GM19463 (cell line): ENCODE results near the gene HEMK1.
A peak's percentile ranks its signal among the peaks of the same experiment; 100 is the strongest.

Source experiments
- ATAC-seq: cut with Tn5 transposase; IDR thresholded peaks from one replicate; pipeline ENCODE4 v1.9.1; 2021; ENCODE audit warnings: mild to moderate bottlenecking, moderate library complexity; ENCODE audit not compliant: unreplicated experiment

The HEMK1 gene, protein sequence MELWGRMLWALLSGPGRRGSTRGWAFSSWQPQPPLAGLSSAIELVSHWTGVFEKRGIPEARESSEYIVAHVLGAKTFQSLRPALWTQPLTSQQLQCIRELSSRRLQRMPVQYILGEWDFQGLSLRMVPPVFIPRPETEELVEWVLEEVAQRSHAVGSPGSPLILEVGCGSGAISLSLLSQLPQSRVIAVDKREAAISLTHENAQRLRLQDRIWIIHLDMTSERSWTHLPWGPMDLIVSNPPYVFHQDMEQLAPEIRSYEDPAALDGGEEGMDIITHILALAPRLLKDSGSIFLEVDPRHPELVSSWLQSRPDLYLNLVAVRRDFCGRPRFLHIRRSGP

DNA sequence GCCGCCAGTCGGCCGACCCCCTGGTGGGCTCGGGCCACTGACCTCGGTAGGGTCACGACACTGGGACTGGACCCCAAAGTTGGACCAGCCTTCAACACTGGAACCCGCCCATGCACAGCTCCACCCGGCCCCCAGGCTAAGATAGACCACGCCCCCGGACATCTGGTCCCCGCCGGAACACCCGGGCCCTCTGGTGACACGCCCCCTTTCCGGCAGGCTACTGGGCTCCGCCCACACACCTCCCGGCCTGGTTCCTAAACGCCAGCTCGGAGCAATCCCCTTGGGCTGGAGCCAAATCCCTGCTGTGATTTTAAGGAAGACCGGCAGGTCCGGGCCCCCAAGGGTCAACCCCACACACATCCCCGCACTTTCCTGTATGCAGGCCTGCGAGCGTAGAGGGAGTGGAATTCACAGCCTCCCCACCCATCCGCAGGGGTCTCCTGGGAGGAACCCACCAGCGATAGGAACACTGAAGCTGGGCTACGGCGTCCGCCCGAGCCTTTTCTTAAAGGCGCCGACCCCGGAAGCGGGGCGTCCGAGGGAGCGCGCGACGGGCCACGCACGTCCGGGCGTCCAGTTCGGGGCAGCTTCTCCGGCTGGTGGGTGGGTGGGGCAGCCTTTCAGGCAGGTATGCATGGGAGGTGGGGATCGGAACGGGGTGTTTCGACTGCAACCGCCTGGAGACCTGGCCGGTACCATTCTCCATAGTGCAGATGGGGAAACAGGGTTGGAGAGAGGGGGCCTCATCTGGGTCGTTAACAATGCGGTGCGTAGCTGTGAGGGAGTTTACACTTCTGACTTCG lies at the start of gene HEMK1:
Gene HEMK1 (plus strand): TSS at position 576 of the 803 bp plus-strand sequence. CDS start 1,583 bp downstream, outside the sequence.
- peak; percentile 65 for ATAC-seq

DNA sequence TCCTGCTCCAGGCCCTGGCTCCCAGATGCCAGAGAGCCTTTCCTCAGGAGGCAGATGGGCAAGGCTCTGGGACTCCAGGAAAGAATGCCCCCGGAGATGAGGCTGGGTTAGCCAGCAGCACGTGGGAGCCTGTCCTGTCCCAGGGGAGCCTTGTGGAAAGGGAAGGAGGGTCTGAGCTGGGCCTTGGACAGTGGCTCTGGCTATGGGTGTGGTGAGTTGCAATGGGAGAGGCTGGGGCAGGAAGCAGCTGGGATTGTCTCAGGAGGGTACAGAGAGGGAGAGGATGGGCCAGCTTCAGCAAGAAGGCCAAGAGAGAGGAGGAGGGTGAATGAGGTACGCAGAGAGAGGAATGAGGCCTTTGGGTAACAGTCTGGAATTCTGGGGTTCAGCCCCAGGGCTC lies 48.5 kb upstream of the HEMK1 start:
- ATAC-seq, result no peak

DNA sequence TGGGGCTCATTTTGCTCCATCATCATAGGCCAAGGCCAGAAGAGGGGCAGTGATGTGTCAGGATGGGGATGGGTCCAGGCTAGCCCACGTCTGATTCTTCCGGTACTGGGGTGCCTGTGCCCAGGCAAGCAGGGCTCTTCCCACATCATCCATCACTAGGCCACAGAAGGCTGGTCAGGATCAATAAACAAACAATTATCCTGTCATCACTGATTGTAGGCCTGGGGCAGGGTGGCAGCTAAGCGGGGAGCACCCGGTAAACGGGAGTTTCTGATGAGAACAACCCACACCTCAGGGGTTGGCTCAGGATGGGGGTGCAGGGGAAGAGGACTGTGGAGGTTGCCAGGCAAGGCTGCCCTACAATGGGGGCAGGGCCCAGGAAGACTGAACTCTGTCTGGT lies 47.8 kb upstream of the HEMK1 start:
- no peak for ATAC-seq

DNA sequence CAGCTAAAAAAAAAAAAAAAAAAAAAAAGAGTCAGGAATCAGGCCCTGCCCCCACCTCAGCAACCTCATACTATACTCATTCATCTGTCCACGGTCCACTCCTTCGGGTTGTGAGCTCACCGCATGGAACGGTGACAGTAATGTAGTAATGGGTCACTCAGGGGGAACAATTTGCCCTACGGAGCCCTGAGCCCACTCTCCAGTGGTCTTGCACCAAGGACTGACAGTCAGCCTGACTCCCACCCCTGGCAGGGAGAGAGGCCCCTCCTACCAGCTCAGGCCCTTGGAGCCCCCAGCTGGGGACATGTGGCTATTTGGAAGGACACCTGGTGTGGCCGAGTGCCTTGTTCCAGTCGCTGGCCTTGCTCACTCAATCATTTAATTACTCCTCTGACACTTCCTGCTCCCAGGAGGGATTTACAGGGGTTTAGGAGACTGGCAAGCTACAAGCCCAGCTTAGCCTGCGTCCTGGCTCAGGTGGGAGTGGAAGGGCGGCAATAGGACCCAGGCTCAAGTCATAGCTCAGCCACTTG lies 46.0 kb upstream of the HEMK1 start:
- no peak for ATAC-seq

DNA sequence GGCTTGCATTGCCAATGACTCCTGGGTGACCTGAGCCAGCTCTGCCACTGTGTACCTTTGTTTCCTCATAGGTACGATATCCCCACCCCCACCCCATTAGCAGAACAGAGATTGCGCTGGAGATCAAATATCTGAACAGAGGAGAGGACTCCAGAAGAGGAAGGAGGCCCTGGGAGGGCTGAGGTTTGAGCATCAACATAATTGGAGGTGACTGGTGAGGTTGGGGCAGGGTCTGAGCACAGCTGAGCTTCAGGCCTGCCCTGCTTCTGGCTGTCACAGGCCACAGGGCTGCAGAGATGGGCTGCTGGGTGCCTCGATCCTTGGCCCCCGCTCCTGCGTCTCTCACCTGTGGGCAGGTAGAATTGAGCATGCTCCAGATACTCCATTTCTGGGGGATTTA lies 44.6 kb upstream of the HEMK1 start:
- ATAC-seq, result no peak

DNA sequence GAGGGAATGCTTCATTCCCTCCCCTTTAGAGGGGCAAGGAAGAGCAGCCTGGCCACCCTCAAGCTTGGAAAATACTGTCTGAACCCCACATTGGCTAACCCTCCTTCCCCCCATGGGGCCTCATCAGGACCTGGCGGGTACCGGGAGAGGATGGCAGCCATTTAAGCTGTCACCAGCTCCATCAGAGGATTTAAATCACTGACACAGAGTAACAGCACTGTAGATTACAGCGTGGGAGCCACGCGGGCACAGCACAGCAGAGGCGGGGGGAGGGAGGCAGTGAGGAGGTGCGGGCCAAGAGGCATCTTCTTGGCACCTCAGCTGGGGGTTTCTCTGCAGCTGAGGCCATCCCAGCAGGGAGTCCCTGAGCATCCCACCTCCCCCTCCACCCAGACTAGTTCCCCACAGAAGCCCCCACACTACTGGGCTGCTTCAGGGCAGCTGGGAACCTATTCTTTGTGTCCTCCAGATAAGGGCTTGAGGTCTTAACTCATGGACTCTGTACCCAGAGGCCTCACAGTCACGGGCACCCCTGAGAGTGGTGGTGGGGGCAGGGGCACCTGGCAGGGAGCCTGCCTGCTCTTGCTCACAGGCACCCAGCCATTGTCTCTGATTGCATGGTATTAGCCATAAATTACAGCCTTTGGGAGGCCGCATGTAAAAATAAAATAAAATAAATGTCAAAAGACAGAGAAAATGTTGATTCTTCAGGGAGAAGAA lies 44.0 kb upstream of the HEMK1 start:
- ATAC-seq, result no peak

DNA sequence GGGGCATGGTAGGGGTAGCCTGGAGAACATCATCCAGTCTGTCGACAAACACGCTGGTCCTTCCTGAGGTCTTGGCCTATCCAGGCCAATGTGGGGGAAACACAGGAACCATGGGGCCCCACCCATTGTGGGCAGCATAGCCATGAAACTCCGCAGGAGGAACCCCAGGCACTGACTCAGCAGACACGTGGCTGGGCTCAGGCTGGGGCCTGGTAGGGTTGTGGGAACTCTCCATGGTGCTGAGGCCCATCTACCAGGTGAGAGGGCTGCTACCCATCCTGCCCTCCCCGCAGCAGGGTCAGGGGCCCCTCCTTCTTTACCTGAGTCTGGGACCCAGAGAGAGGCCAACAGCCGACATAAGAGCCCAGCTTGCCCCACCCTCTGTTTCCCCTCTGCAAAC lies 43.3 kb upstream of the HEMK1 start:
- no peak for ATAC-seq

DNA sequence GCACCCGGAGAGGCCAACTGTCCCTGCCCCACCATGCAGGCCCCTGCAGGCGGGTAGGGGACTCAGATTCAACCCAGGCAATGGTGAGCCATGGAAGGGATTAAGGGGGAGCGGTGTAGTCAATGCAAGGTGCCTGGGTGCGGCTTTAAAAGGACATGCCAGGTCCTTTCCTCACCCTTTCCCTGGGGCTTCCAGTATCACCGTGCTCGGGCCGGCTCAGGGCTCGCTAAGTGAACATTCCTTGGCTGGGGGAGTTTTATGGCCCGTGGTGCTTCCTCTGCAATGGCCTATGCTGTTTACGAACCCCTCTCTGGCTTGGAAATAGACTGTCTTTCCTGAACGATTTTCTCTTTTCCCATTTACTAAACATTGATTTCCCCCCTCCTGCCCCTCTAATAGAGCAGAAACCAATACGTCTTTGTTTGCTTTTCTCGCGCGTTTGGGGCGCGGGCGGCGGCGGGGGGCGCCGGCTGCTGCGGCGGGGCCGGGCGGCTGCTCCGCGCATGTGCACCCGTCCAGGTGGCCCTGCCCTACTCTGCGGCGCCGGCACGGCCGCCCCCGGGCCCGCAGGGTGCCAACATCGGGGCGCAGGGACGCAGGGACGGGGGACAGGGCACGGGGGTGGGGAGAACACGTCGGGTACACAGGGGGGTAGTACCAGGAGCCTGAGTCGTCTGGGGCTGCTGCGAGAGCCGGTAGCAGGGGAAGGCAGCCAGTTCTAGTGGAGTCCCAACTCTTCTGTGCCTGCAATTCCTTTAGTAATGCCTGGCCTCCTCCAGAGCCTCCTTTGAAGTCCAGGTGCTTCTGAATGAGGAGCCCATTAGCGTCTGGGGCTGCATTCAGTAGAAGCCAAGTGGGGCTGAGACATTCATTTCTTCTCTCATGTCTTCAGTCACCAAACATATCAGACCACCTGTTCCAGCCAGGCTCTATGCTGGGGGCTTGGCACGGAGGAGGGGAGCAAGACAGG lies 39.0 kb upstream of the HEMK1 start:
- ATAC-seq, result no peak

DNA sequence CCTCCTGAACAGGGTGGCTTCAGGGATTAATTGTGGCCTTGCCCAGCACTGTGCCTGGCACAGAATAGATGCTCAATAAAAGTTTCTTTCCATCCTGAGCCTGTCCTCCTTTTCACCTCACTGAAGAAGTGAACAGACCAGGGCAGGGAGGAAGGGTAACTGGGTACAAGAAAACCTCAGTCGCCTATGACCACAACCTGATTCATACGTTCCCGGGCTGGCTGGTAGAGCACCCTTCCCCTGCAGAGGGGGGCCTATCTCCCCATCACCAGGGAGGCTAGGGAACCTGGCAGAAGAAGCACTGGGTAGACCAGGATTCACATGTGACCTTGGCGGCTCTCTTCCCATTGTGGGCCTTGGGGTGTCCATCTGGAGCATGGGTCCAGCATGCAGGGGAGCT lies 38.1 kb upstream of the HEMK1 start:
- ATAC-seq, result no peak

DNA sequence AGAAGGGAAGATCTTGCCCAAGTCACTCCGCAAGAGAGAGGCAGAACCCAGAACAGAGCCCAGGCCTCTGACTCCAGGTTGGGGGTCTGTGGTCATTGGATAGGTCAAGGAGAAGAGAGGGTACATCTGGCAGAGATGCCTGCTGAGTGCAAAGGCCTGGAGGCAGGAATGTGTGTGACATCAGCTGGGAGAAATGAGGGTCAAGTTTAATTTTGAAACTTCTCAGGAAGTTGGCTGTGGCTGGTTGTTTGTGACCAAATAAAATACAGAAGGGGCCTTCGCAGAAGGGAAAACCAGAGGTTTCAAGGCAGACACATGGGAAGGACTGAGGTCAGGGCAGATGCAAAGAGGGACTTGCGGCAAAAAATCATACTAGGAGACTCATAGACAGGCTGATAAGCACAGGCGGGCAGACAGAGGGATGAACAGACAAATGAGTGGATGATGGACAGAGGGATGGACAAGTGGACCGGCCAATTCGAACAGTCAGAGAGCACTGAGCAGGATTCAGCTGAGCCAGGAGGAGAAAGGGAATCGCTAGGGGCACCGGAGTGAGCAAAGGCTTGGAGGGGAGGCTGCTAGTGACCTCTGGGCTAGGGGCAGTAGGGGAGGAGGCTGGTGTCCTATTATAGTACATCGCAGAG lies 37.1 kb upstream of the HEMK1 start:
- no peak for ATAC-seq

DNA sequence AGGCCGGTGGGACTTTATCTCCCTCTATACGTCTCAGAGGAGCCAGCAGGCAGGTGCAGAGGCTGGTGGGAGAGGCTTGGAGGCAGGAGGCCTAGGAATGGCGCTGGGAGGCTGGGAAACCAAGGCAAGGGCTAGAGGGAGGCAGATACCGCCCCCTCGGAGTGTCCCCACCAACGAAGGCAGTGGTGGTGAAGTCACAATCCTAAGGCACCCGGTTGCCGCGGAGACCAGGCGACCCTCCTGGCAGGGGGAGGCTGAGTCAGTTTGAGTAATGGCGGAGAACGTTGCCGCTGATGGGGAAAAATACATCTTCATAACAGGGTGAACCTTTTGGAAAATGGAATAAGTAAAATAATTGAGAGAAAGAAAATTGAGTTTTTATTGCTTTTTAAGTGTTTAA lies 36.0 kb upstream of the HEMK1 start:
- no peak for ATAC-seq

DNA sequence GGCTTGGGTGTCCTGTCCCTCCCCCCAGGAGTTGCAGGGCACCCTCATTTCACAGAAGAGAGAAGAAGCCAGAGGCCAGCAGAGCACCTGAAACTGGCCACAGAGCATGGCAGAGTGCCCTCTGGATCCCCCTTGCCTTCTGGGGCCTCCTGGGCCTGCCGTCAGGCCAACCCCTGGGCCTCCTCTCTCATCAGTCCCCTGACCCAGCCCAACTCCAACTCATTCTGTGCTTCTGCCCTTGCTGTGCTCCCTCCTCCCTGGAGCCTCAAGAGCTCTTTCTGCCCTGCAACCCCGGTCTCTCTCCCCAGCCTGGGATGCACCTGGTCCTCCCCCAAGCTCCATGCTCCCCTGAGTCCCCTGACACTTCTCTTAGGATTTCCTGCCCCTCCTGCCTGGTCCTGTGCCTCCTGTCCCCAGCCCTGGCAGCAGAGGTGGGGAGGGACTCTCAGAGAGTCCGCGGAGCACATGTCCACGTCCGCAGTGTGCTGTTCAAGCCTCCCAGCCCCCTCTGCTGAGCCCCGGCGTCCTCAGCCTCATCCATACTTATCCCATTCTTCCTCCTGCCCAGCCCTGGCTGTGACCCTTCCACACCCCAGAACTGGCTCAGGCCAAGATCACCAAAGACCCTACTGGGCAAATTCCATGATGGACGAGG lies 35.4 kb upstream of the HEMK1 start:
- no peak for ATAC-seq

DNA sequence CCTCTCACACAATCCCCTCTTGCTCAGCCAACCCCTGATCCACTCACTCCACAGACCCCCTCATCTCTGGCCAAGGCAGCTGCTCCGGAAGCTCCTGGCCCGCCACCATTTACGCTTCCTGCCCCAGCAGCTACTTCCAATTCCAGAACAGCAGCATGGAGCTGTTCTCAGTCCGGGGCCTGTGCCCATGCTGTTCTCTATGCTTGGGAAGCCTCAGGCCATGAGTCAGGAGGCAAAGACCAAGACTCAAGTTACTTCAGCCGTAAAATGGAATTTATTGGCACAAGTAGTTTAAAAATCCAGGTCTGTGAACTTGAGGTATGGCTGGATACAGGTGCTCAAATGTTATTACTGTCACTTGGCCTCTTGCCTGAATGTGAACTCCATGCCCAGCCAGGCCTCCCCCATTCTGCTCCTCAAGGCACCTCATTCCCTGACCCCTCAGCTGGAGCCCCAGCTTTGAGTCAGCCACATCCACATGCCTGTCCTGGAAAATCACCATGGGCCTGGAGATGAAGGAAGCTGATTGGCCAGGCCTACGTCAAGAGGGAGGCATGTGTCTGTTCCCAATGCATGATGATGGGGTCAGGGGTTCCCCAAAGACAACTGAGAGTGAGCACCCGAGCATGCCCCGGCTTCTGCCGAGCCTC lies 34.5 kb upstream of the HEMK1 start:
- no peak for ATAC-seq

DNA sequence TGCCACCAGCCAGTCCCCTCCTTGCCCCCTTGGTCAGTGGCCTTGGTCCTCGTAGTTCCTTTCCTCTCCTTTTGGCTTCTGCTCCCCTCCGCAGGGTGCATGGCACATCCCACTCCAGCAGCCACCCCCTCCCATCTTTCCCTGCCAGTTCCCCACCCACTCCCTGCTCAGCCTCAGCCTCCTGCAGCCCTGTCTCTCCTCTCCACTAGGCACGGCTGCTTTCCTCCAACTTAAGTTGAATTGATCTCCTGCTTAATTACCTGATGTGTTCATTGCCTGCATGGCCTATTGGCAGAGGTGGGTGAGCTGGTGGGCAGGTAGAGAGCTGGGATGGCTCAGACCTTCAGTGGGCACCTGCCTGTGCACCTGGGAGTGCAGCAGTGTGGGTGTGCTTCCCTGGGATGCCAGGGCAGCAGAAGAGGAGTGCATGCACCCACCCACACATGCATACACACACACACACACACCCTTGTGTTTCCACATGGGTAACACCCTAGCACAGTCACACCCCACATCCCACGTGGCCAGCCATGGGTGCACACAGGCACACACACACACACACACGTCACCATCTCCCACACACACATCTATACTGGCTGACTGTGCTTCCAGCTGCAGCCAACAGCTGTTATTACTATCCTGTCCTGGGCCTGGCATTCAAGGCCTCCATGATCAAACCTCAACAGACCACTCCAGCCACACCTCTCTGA lies 32.7 kb upstream of the HEMK1 start:
- ATAC-seq, result no peak

DNA sequence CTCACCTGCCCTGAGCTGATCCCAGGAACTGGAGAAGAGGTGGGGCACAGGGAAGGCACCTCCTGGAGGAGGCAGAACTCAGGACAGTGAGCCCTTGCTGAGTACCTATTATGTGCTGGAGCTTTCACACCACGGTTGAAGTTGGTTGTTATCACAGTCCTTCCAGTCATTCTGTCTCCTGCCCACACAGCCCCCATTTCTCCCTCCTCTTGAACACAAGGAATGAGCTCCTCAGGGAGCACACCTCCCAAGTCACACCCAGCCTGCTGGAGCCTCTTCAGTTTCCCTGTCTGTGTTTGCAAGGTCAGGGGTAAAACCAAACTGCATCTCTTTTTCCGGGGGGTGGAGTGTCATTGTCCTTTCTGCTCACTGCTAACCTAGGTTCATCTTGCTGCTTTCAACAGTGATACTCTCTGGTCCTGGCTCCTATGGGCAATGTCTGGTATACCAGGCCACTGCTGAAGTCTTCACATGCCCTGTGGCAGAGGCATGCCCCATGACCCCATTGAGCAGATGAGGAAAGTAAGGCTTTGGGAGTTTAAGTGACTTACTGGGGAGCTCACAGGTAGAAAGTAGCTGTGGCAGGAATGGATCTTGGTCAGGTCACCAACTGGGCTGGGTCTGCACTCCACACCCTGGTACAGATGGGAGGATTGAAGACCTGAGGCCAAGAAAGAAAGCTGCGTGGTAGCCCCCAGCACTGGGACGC lies 31.7 kb upstream of the HEMK1 start:
- ATAC-seq, result no peak

DNA sequence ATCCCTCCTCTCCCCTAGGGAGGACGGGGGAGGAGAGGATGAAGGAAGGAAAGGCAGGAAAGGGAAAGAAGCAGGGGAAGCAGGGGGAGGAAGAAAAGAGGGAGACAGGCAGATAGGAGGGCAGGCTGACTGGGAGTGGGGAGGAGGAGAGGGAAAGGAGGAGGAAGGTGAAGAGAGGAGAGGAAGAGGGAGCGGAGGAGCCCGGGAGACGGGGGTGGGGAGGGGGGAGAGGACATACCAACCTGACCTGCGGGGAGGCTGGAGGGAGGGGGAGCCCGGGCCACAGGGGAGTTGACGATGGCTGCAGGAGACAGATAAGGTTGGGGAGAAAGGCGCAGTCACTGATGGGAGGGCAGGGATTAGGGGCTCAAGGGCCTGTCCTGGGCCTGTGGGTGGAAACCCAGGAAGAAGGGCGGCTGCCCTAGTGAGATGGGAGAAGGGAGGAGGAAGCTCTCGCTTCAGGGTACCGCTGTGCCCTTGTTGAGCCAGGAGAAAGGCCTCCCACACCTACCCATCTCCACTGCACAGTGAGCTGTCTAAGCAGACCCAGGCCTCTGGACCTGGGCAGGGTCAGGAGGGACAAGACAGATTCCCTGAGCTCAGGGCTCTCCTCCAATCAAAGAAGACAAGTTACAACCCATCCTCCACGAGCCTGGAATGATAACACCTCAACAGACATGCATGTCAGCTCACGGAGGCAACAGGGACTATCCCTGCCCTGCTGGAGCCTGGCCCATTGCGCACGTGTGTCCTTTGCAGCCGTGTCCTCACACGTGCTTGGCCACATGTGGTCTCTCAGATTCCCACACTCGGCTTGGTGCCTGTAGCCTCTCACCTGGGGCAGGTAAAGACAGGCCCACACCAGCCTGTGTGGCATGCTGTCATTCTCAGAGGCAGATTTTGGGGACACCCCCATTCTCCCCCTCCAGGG lies 29.7 kb upstream of the HEMK1 start:
- ATAC-seq, result no peak
